ENCODE measurements around the gene HIF3A. TPM values are rescaled to one million over a fixed set of nuclear protein-coding genes. Genes with fewer than 3 reads are reported as not detected.

Gene HIF3A
- total RNA-seq, 3 donors from 2014 or later = 4.9 to 96.1 (median 19.0) TPM

GRCh38 chr19:46353730-46354528 lies 57.1 kb downstream of the HIF3A start:
- Histone ChIP-seq H3K36me3 (ENCODE audit: low read depth) (no peaks in the 10 kb centered on the region), H3K4me1 (ENCODE audit: low read depth) (peaks cover 30% of the 10 kb centered on the region), H3K9me3 (no peaks in the 10 kb centered on the region), H3K4me3 (no peak overlapping the region)
- ATAC-seq (no peak), DNase-seq (no peak)
- intact Hi-C loops (cut with DNase I, micrococcal nuclease) = no loop called here
- TF ChIP-seq CTCF (IDR thresholded peaks at IDR 0.05) = no peak

- TF ChIP-seq CTCF (IDR thresholded peaks at IDR 0.05) = no peak
- no peaks in the 10 kb centered on the region for H3K36me3 ChIP-seq (ENCODE audit: low read depth)
- no peak for DNase-seq
These were observed 58.6 kb downstream of the HIF3A start for GRCh38 chr19:46355234-46356148.

GRCh38 chr19:46356149-46357055 lies 59.6 kb downstream of the HIF3A start:
- intact Hi-C loops (cut with DNase I, micrococcal nuclease) = no loop called here
- DNase-seq = no peak
- no peak for ATAC-seq
- Histone ChIP-seq H3K4me3 (no peak overlapping the region), H3K4me1 (ENCODE audit: low read depth) (peaks cover 5% of the 10 kb centered on the region), H3K36me3 (ENCODE audit: low read depth) (no peaks in the 10 kb centered on the region), H3K9me3 (no peaks in the 10 kb centered on the region)
- TF ChIP-seq CTCF (IDR thresholded peaks at IDR 0.05) = no peak

More at GRCh38 chr19:46355234-46356148, 58.6 kb downstream of the HIF3A start:
- no peaks in the 10 kb centered on the region for H3K9me3 ChIP-seq
- intact Hi-C loops (cut with DNase I, micrococcal nuclease) = no loop called here
- peak; percentile 63 for ATAC-seq
- no peak overlapping the region for H3K4me3 ChIP-seq
- peaks cover 14% of the 10 kb centered on the region for H3K4me1 ChIP-seq (ENCODE audit: low read depth)

GRCh38 chr19:46357846-46358583 lies 61.2 kb downstream of the HIF3A start:
- no peak for TF ChIP-seq CTCF (IDR thresholded peaks at IDR 0.05)
- intact Hi-C loops (cut with DNase I, micrococcal nuclease) = no loop called here
- H3K4me1 ChIP-seq (ENCODE audit: low read depth) = no peaks in the 10 kb centered on the region
- ATAC-seq = no peak
- H3K9me3 ChIP-seq = no peaks in the 10 kb centered on the region
- H3K36me3 ChIP-seq (ENCODE audit: low read depth) = no peaks in the 10 kb centered on the region
- DNase-seq = no peak
- no peak overlapping the region for H3K4me3 ChIP-seq

Measured in mucosa of descending colon (tissue), 3 donors.